GM18868 (cell line): ENCODE data around the gene DISP3.
A peak's percentile ranks its signal among the peaks of the same experiment; 100 is the strongest.

Experiments
- ATAC-seq: cut with Tn5 transposase; IDR thresholded peaks from one replicate; pipeline ENCODE4 v1.9.1; 2021; ENCODE audit warnings: mild to moderate bottlenecking, moderate library complexity; ENCODE audit not compliant: unreplicated experiment

The DISP3 gene

DNA sequence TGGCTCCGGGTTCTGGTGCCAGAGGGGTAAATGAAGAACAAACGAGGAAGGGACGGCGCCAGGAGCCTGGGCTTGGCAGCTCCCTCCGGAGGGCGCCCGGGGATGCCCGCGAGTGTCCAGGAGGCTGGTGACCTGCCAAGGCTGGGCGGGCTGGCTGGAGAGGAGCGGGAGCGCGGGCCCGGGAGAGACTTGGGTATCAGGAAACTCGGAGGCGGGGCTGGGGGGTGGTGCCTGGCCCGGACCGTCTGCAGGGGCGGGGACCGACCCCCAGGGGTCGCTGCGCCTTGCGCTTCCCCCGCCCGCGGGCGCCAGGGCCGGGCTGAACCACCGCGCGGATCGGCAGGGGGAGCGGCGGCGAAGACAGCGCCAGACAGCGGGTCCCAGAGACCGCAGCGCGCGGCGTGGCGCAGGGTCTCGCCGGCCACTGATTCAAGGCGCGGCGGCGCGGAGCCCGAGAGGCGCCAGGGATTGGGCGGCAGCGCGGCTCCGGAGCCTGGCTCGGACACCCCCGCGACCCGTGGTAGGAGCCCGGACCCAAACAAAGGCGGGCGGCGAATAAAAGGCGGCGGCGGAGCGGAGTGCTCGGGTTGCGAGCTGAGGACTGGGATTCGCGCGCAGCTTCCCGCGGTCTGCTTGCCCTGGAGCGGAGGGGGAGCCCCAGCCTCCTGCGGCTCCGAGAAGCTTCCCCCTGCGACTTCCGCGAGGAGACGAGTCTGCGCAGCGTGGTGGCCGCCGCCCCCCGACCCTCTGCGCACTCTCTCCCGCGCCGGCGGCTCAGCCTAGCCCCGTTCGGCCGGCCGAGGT, at the start of gene DISP3:
Gene DISP3 (plus strand): TSS at position 585 of the 804 bp plus-strand sequence. CDS start 21,838 bp downstream, outside the sequence.
- ATAC-seq: peak; percentile 82

DNA sequence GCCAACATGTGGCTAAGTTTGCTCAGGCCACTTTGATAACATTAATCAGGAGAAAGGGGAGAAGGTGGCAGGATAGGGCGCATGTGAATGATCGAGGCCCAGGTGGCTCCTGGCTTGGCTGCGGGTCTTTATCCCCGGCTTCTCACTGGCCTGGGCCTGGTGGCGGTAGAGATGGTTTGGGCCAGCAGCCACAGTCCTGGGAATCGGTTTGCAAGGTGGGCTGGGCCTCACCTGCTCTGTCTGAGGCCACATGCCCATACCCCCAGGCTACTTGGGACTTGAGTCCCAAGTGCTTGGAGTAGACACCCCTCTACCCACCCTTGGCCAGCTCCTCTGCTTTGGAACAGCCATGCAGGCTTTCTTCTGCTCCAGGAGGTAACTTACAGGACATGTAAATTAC, 49.7 kb upstream of the DISP3 start:
- ATAC-seq: no peak

DNA sequence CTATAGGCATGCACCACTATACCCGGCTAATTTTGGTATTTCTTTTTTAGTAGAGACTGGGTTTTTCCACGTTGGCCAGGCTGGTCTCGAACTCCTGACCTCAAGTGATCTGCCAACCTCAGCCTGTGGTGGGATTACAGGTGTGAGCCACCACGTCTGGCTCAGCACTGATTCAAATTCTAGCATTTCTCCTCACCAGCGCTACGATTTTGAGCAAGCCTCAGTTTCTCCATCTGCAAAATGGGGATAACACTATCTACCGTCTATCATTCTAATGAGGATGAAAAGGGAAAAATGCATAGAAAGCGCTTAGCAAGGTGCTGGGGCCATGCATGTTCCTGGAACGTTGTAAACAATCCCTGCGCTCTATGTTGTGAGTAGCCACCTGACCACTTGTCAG, 49.0 kb upstream of the DISP3 start:
- no peak for ATAC-seq

- no peak for ATAC-seq
Observed at GRCh38 chr1:11431941-11432507, 46.9 kb upstream of the DISP3 start.

DNA sequence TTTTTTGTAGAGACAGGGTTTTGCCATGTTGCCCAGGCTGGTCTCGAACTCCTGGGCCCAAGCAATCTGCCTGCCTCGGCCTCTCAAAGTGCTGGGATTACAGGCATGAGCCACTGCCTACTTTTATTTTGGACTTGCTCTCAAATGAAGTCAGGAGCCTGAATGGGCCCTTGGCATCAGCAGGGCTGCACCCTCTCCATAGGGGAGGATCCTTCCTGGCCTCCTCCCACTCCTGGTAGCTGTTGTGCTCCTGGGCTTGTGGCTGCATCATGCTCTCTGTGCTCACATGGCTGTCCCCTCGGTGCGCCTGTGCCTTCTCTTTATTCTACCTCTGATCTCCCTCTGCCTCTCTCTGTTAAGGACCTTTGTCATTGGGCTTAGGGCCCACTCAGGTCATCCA, 46.4 kb upstream of the DISP3 start:
- ATAC-seq: no peak

GRCh38 chr1:11434501-11434900, 44.5 kb upstream of the DISP3 start:
- no peak for ATAC-seq

DNA sequence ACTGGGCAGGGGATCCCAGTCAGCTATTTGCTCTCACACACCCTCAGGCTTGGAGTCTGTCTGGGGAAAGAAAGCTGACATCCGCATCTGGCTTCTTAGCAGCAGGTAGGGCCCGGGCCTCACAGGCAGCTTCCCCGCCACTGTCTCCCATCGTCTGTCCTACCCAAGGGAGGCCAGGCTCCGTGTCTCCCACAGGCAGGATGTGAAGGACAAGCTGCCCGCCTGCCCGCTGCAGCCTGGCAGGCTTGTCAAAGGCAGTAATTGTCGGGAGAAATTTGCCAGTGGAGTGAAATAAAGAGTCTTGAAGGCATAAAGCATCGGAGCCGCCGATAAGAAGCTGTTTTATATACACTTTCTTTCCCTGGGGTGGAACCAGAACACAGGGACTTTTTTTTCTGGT, 44.0 kb upstream of the DISP3 start:
- no peak for ATAC-seq

- ATAC-seq: no peak
Observed at GRCh38 chr1:11438996-11439395, 40.0 kb upstream of the DISP3 start.

GRCh38 chr1:11441211-11441952, 37.6 kb upstream of the DISP3 start:
- ATAC-seq: no peak

GRCh38 chr1:11443043-11443442, 35.9 kb upstream of the DISP3 start:
- no peak for ATAC-seq

DNA sequence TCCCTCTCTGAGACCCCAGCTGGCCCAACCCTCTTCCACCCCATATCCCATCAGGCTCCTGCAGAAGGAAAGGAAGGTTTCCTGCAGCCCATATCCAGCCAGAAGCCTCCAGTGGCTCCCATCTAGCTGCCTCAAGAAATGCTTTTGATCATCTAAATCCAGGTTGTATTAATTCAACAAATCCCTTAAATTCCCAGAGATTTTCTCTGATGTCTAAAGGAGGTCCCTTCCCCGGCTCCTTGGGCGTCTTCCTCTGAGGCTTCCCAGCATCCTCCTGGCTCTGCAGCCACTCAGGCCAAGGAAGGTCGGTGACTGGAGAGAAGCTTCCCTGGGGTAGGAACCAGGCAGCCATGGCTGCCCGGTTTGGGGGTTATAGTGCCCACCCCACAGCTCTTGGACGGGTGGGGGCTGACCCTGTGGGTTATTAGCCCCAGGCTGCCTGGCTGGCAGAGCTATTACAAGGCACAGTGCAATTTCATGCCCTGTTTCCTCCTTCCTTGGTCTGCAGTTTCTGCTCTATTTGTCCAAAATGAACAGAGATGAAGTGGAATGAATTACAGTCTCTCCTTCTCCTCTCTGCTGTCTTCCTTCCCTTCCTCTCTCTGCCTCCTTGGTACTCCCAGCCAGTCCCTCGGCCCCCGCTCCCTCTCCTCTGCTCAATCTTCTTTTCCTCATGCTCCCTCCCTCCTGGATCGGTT, 34.8 kb upstream of the DISP3 start:
- no peak for ATAC-seq

DNA sequence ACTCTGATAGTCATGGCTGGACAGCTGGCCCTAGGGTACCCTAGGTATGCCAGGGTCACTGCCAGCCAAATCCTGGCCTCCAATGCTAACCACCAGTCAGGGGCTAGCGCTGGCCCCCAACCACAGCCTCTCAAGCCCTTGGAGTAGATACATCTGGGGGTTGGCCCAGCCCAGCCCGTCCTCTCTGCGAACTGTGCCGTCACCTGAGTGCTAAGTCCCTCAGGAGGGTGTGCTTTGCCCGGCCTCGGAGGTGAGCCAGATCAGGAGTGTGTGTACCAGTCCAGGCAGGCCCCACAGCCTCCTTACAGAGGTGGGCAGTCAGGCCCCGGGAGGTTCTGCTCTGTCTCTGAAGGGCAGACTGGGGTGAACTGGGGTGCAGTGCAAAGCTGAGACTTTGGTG, 34.0 kb upstream of the DISP3 start:
- ATAC-seq: no peak

DNA sequence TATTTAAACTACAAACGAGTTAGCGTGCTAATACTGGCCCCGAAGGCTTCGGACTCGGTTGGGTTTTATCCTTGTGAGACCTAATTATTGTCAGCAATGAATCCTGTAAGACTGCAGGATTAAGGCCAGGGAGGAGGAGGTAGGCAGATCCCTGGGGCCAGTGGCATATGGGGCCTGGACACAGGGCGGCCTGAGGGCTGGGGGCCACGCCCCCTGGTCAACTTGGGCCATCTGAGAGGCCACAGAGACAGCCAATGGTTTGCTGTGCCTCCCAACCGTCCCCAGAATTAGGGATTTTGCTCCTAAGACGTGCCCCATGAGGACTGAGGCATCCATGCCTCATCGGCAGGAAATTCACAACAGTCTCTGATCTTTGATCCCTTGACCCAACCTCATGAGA, 31.1 kb upstream of the DISP3 start:
- no peak for ATAC-seq

GRCh38 chr1:11448373-11449099, 30.4 kb upstream of the DISP3 start:
- no peak for ATAC-seq

GRCh38 chr1:11449100-11449403, 29.9 kb upstream of the DISP3 start:
- no peak for ATAC-seq

DNA sequence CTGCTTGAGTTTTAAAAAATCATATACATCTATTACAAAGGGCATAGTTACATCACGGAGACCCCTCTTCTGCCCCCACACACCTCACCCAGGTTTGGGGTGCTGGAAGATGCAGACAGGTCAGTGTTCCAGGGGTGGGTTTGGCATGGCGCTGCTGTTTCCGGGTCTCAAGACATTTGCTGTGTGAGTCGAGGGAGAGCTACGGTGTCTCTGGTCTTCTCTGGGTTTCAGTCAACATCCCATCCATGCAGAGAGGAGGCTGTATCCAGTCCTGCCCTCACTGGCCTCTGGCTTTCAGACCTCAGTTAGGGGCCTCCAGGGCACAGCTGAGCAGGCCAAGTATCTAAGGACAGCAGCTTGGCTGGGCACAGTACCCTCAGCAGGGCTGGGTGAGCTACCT, 28.6 kb upstream of the DISP3 start:
- ATAC-seq: no peak

GRCh38 chr1:11453742-11454491, 25.0 kb upstream of the DISP3 start:
- ATAC-seq: no peak

- ATAC-seq: no peak
Observed at GRCh38 chr1:11455967-11456570, 22.9 kb upstream of the DISP3 start.

GRCh38 chr1:11456965-11457364, 22.0 kb upstream of the DISP3 start:
- ATAC-seq: no peak

- ATAC-seq: no peak
Observed at GRCh38 chr1:11458811-11459275, 20.1 kb upstream of the DISP3 start.
